Activated CD4-positive, alpha-beta T cell treated with anti-CD3 and anti-CD28 coated beads, Interleukin-2, amount 50 U/mL, for 24 hours (primary cell): ENCODE results near the gene APOBEC3H.

Source experiments
- DNase-seq, 2 donors: peaks; one replicate each; pipeline ENCODE4 v3.0.0-alpha.2; 2020; ENCODE audit warnings: low read depth in 1 of 2, low spot score in 1 of 2

APOBEC3H gene

GRCh38 chr22:39108487-39108886, 11.4 kb downstream of the APOBEC3H start:
- no peak for DNase-seq

- DNase-seq = no peak
These were observed 12.3 kb downstream of the APOBEC3H start for GRCh38 chr22:39109361-39109760.

- DNase-seq = no peak
These were observed 13.9 kb downstream of the APOBEC3H start for GRCh38 chr22:39110631-39111561.

- DNase-seq = no peak
These were observed 17.1 kb downstream of the APOBEC3H start for GRCh38 chr22:39114112-39114511.

- no peak for DNase-seq
These were observed 18.5 kb downstream of the APOBEC3H start for GRCh38 chr22:39115570-39115969.

- DNase-seq = no peak
These were observed 19.1 kb downstream of the APOBEC3H start for GRCh38 chr22:39115977-39116621.

GRCh38 chr22:39117585-39118191, 20.6 kb downstream of the APOBEC3H start:
- DNase-seq = peak; percentile 41 to 72

- DNase-seq = no peak
These were observed 23.9 kb downstream of the APOBEC3H start for GRCh38 chr22:39120983-39121382.

- DNase-seq = no peak
These were observed 25.9 kb downstream of the APOBEC3H start for GRCh38 chr22:39122772-39123470.

- no peak for DNase-seq
These were observed 26.9 kb downstream of the APOBEC3H start for GRCh38 chr22:39123751-39124581.

GRCh38 chr22:39125622-39126021, 28.6 kb downstream of the APOBEC3H start:
- no peak for DNase-seq

- DNase-seq = no peak
These were observed 31.5 kb downstream of the APOBEC3H start for GRCh38 chr22:39128508-39128907.

GRCh38 chr22:39129081-39129480, 32.0 kb downstream of the APOBEC3H start:
- DNase-seq = no peak

GRCh38 chr22:39129746-39130145, 32.7 kb downstream of the APOBEC3H start:
- DNase-seq = no peak

- no peak for DNase-seq
These were observed 33.2 kb downstream of the APOBEC3H start for GRCh38 chr22:39130152-39130704.

- DNase-seq = no peak
These were observed 34.1 kb downstream of the APOBEC3H start for GRCh38 chr22:39130892-39131855.

GRCh38 chr22:39132281-39132680, 35.2 kb downstream of the APOBEC3H start:
- DNase-seq = no peak

- DNase-seq = no peak
These were observed 36.0 kb downstream of the APOBEC3H start for GRCh38 chr22:39132871-39133524.
